MM.1S (cell line): ENCODE data around the gene LMBRD1.

Experiments used
- CTCF ChIP-seq: fragments of 300-600 bp; sonication (generic); IDR thresholded peaks from 2 replicates; pipeline ENCODE4 v1.5.1; 2016; ENCODE audit warnings: antibody characterized with exemption, low read length, mixed read lengths
- EZH2 ChIP-seq: fragments of 300-600 bp; sonication (generic); optimal IDR thresholded peaks from 2 replicates; pipeline ENCODE3; 2017; ENCODE audit warnings: low read depth, mild to moderate bottlenecking, antibody characterized with exemption, low read length, mixed read lengths
- EZH2phosphoT487 ChIP-seq: fragments of 300-600 bp; sonication (generic); IDR thresholded peaks from 2 replicates; pipeline ENCODE4 v1.6.1; 2018; ENCODE audit warnings: antibody characterized with exemption, low read length

GRCh38 chr6:69817358-69817757 is 20.5 kb upstream of the LMBRD1 start:
- TF ChIP-seq EZH2 (no peak), CTCF (no peak), EZH2phosphoT487 (no peak)
